Suppressor macrophage (primary cell): ENCODE measurements around the gene TET3.

Source experiments
- DNase-seq, 4 experiments: peaks; one replicate each; pipeline ENCODE4 v3.0.0-alpha.2; 2020 to 2022

TET3 gene

GRCh38 chr2:73965053-73965452, 19.7 kb upstream of the TET3 start:
- peak in 1 of 4 experiments; percentile 17 for DNase-seq

GRCh38 chr2:73968357-73968937, 16.3 kb upstream of the TET3 start:
- DNase-seq: no peak

DNA sequence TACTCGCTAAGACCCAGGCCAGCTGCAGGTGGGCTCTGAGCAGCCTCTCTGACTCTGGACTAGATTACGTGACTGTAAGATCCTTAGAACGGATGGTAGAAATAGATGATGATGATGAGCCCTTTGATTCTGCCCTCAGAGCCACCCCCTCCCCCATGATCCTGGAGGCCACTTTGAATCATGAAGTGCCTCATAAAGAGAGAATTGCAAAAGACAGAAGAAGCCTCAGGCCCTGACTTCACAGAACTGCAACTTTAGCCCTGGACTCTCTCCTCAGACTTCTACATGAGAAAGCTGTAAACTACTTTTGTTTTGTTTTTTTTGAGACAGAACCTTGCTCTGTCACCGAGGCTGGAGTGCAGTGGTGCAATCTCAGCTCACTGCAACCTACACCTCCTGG, 15.4 kb upstream of the TET3 start:
- peak; percentile 35 to 64 (median 53) for DNase-seq

- peak in 1 of 4 experiments; percentile 31 for DNase-seq
These were observed 14.4 kb upstream of the TET3 start for GRCh38 chr2:73970141-73970803.

DNA sequence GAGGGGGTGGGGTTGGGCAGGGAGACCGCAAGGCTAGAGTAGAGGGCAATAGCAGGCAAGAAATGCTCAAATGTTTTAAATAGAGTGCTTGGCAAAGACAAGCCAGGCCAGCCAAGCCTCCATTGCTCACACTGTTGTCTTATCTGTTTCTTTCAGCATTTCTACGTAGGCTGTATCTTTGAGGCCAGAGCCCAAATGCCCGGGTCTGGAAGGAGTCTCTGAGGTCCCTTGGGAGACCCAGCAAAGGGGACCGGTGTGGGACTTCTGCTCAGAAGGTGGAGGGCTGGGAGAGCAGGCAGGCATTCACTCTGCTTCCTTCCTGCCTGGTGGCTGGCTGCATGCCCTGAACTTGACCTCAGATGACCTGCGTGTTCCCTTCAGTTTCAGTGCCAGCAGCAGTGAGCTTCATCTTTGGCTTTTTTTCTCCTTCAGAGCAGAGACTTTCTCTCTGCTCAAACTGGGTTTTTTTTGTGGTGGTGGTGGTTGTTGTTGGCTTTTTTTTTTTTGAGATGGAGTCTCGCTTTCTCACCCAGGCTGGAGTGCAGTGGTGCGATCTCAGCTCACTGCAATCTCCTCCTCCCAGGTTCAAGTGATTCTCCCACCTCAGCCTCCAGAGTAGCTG, 13.7 kb upstream of the TET3 start:
- DNase-seq: peak; percentile 54 to 78 (median 73)

- DNase-seq: no peak
These were observed 13.0 kb upstream of the TET3 start for GRCh38 chr2:73971722-73972121.

DNA sequence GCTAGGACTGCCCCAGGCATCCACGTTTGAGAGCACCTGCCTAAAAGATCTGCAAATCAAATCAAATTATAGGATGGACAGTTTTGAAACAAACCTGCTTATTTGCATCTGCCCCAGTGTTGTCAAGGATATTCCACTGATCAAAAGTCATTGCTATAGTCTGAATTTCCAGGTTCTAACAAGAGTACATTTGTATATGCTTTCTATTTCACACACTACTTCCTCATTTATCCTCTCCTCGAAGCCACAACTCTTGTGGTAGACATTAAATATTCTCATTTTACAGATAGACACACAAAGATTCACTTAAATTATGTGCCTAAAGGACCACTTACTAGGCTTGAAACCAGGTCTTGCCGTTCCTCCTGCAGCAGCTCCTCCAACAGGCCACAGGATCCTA, 11.9 kb upstream of the TET3 start:
- peak in 1 of 4 experiments; percentile 44 for DNase-seq

DNA sequence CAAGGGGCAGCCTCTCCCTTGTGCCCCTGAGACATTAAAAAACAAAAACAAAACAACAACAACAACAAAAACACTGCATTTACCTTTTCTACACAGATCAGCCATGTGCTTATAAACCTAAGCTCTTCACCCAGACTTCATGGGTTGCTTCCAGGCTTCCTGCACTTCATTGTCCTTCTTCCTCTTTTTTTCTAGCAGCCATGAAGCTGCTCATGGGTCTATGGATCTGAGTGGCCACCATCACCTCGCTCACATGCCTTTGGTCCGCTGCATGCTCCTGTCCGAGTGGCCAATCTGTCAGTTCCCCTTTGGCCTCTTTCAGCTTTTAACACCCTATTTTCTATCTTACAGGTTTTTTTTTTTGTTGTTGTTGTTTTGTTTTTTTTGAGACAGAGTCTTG, 9.0 kb upstream of the TET3 start:
- DNase-seq: peak in 3 of 4 experiments; percentile 35 to 62 (median 50)

- DNase-seq: no peak
These were observed 7.9 kb upstream of the TET3 start for GRCh38 chr2:73976803-73977202.

DNA sequence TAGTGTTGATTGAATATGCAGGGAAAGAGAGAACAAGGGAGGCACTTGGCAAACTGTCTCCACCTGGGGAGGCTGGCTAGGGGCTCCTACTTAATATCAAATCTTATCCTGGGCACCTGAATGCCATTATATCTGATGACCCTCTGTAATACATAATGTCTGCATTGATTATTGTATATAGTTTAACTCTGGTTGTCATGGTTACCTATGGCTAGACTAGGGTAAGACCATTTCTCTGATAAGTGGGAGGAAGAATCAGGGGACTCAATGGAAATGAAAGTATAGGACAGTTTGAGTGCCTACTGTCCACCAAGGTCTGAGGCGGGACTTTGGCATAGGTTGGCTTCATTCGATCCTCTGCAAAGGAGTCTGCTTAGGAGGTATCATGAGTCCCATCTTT, 7.2 kb upstream of the TET3 start:
- no peak for DNase-seq

DNA sequence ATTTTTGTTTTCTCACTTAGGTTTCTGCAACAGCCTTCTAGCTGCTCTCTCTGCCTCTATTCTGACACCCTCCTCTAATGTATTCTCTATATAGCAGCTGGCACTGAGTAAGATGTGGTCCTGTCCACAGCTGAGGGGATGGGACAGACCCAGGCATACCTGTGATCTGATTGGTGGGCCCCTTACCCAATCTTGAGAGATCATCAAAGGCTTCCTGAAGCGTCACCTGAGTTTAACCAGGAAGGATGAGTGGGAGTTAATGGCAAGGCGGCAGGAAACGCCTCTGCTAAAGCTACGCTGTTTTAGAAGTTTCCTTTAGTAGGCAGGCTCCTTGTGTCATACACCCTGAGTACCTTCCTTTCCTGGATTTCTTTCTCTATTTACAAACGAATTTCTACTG, 5.7 kb upstream of the TET3 start:
- peak in 3 of 4 experiments; percentile 36 to 49 (median 44) for DNase-seq

GRCh38 chr2:73979686-73980085, 5.0 kb upstream of the TET3 start:
- peak; percentile 67 to 88 (median 79) for DNase-seq

DNA sequence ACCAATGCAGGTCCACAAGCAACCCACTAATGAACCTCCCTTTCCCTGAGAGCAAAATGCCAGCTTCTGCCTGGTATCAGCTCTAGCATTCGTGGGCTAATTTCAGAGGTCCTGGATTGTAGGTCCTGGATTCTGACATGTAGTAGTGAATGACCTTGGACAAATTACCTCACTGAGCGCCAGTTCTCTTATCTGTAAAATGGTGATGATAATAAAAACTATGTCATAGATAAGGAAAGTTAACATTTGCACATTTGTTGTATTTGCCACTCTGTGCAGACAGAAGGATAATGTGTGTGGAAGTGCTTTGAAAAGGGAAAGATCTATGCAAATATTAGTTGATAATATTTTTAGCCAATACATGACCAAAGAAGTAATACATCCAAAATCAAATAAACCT, 4.1 kb upstream of the TET3 start:
- DNase-seq: no peak

GRCh38 chr2:73981081-73982001, 3.4 kb upstream of the TET3 start:
- DNase-seq: peak; percentile 56 to 79 (median 68)

DNA sequence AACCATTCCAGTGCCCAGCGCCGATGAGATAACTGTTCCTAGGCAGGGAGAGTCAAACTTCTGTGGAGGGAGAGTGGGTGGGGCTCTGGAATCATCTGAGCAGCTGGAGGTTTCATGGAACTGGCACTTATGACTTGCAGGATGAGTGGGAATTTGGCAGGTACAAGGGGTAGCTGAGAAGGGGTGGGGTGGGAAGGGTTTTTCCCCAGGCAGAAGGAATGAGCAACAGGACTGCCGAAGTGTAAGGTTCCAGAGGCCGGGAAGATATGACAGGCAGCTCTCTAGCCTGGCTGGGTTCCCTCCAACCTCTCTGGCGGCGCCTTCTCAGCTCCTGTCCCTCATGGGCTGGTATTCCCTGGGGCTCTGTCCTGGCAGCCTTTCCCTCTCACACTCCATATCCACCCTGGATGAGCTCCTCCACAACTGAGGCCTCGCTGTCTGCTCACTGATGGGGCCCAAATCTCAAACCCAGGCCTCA, 2.5 kb upstream of the TET3 start:
- no peak for DNase-seq

GRCh38 chr2:73983322-73984202, 1.1 kb upstream of the TET3 start:
- DNase-seq: peak; percentile 60 to 85 (median 82)

- peak in 1 of 4 experiments; percentile 68 for DNase-seq
These were observed 205 bp downstream of the TET3 start for GRCh38 chr2:73984922-73985307.

- peak; percentile 84 to 94 (median 92) for DNase-seq
These were observed 786 bp downstream of the TET3 start for GRCh38 chr2:73985308-73986084.

GRCh38 chr2:73986085-73986681, 1.5 kb downstream of the TET3 start:
- no peak for DNase-seq
